GM23248 (cell line): ENCODE data around the gene BICDL2. TPM values are rescaled to one million over a fixed set of nuclear protein-coding genes. Genes with fewer than 3 reads are reported as not detected.
"Not testable (repeated sequence)": the region's sequence is repeated elsewhere in the genome, so short reads cannot be mapped to it uniquely, and the experiment has no call there.

Experiments
- DNase-seq: peaks from one replicate; pipeline ENCODE4 v3.0.0-alpha.2; 2015
- H2AFZ ChIP-seq: fragments of 200-600 bp; sonication (generic); 2 replicates; pipeline ENCODE4 v1.6.1; 2016; ENCODE audit warnings: antibody characterized with exemption
- H3F3A ChIP-seq: fragments of 200-600 bp; sonication (generic); 2 replicates; pipeline ENCODE4 v1.6.1; 2016; ENCODE audit warnings: mild to moderate bottlenecking, antibody characterized with exemption, mixed run types; ENCODE audit not compliant: insufficient read depth
- H3K27ac ChIP-seq: fragments of 200-600 bp; sonication (generic); 2 replicates; pipeline ENCODE4 v1.5.1; 2016; ENCODE audit warnings: mild to moderate bottlenecking
- H3K27me3 ChIP-seq: fragments of 200-600 bp; sonication (generic); replicated peaks from 2 replicates; pipeline ENCODE4 v1.6.1; 2016; ENCODE audit warnings: mild to moderate bottlenecking; ENCODE audit not compliant: insufficient read depth
- H3K36me3 ChIP-seq: fragments of 200-600 bp; sonication (generic); 2 replicates; pipeline ENCODE4 v1.6.1; 2016; ENCODE audit warnings: low read depth, mild to moderate bottlenecking
- H3K4me1 ChIP-seq: fragments of 200-600 bp; sonication (generic); 2 replicates; pipeline ENCODE4 v1.6.1; 2016; ENCODE audit warnings: mild to moderate bottlenecking; ENCODE audit not compliant: insufficient read depth
- H3K4me2 ChIP-seq: fragments of 200-600 bp; sonication (generic); one replicate; pipeline ENCODE4 v1.6.1; 2016; ENCODE audit warnings: mild to moderate bottlenecking; ENCODE audit not compliant: unreplicated experiment
- H3K4me3 ChIP-seq: fragments of 200-600 bp; sonication (generic); 2 replicates; pipeline ENCODE4 v1.5.1; 2016; ENCODE audit warnings: mild to moderate bottlenecking
- H3K79me2 ChIP-seq: fragments of 200-600 bp; sonication (generic); 2 replicates; pipeline ENCODE4 v1.6.1; 2016; ENCODE audit warnings: mild to moderate bottlenecking; ENCODE audit not compliant: insufficient read depth
- H3K9ac ChIP-seq: fragments of 200-600 bp; sonication (generic); 2 replicates; pipeline ENCODE4 v1.6.1; 2016; ENCODE audit warnings: mild to moderate bottlenecking
- H3K9me2 ChIP-seq: fragments of 200-600 bp; sonication (generic); 2 replicates; pipeline ENCODE4 v1.6.1; 2016; ENCODE audit warnings: mixed run types, mild to moderate bottlenecking, moderate library complexity; ENCODE audit not compliant: insufficient read depth
- H3K9me3 ChIP-seq: fragments of 200-600 bp; sonication (generic); one replicate; pipeline ENCODE4 v1.6.1; 2017; ENCODE audit warnings: low read depth
- H4K20me1 ChIP-seq: fragments of 200-600 bp; sonication (generic); 2 replicates; pipeline ENCODE4 v1.6.0; 2016; ENCODE audit not compliant: insufficient read depth
- EZH2 ChIP-seq: fragments of 200-600 bp; sonication (generic); IDR thresholded peaks from 2 replicates; pipeline ENCODE4 v1.6.1; 2018; ENCODE audit warnings: antibody characterized with exemption, mild to moderate bottlenecking; ENCODE audit not compliant: insufficient read depth, poor library complexity, severe bottlenecking
- EZH2phosphoT487 ChIP-seq: fragments of 200-600 bp; sonication (generic); IDR thresholded peaks from 2 replicates; pipeline ENCODE4 v1.6.1; 2018; ENCODE audit warnings: antibody characterized with exemption, moderate library complexity, mild to moderate bottlenecking, low read depth; ENCODE audit not compliant: insufficient read depth
- WGBS, 2 experiments: methylation state at CpG; one replicate each; pipeline ENCODE4 v1.1.6; 2015 to 2017; ENCODE audit warnings: low lambda C conversion rate in 2 of 2, low coverage in 1 of 2; ENCODE audit errors: missing lambda C conversion rate in 2 of 2; 5-methylcytosine and 5-hydroxymethylcytosine counted together
- in situ Hi-C: fragments of 300-500 bp; cut with MboI; formaldehyde crosslinking; loops from 2 replicates; pipeline ENCODE4 v1.15.0; 2020
- polyA plus RNA-seq: library from polyadenylated mRNA; unstranded; fragments of >200 nt; fragmentation: Nextera tagmentation; extraction: Ambion mirVana; gene quantifications from 2 replicates; pipeline ENCODE4 v1.2.1, GENCODE V29; 2016
- total RNA-seq: library from RNA; depleted of rRNA; stranded (reverse); fragments of >200 nt; shearing (Covaris generic); gene quantifications from 2 replicates; pipeline ENCODE4 v1.2.3, GENCODE V29; 2014

BICDL2 gene
- total and polyA plus RNA-seq, 2 experiments from 2014 or later: 0.11 to 0.63 TPM

- no peak overlapping the region for H3K27ac ChIP-seq
- 75 to 80% methylated on average over 17 of the region's 17 CpGs for WGBS, 2 experiments
- TF ChIP-seq EZH2 (no peak), EZH2phosphoT487 (no peak)
- no peaks in the 10 kb centered on the region for H3K36me3 ChIP-seq
- H3K9ac ChIP-seq: no peak overlapping the region
- H3K9me2 ChIP-seq: no peaks in the 10 kb centered on the region
- no peak overlapping the region for H2AFZ ChIP-seq
- no peaks in the 10 kb centered on the region for H3K79me2 ChIP-seq
- no peak overlapping the region for H3K4me2 ChIP-seq
- no peaks in the 10 kb centered on the region for H4K20me1 ChIP-seq
- peaks cover 32% of the 10 kb centered on the region for H3K27me3 ChIP-seq
- H3K9me3 ChIP-seq: no peaks in the 10 kb centered on the region
- in situ Hi-C loops: no loop called here
- H3F3A ChIP-seq: no peaks in the 10 kb centered on the region
- H3K4me3 ChIP-seq: no peak overlapping the region
- H3K4me1 ChIP-seq: no peaks in the 10 kb centered on the region
- no peak for DNase-seq
These were observed 43.3 kb upstream of the BICDL2 start for GRCh38 chr16:3080024-3080423.

DNA sequence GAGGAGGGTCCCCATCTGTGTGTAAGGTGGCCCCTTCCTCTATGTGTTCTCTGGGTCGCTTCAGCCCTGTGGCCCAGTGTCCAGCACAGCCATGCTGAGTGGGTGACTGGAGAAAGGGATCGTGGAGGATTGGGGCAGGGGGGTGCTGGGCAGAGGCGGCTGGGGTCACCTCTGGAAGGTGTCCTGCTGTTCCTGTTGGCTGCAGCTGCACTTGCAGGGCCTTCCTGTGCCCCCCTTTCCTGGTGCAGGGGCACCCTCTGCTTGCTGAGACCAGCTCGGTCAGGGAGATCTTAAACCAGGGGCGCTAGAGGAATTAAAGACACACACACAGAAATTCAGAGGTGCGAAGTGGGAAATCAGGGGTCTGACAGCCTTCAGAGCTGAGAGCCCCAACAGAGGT is 39.8 kb upstream of the BICDL2 start:
- no peak overlapping the region for H3K4me3 ChIP-seq
- DNase-seq: no peak
- no peak overlapping the region for H3K9ac ChIP-seq
- no peaks in the 10 kb centered on the region for H3F3A ChIP-seq
- WGBS, 2 experiments: 41 to 43% methylated on average over 6 of the region's 6 CpGs
- H3K4me2 ChIP-seq: no peak overlapping the region
- H3K27me3 ChIP-seq: peaks cover 32% of the 10 kb centered on the region
- no peaks in the 10 kb centered on the region for H3K36me3 ChIP-seq
- no peaks in the 10 kb centered on the region for H4K20me1 ChIP-seq
- H3K9me3 ChIP-seq: no peaks in the 10 kb centered on the region
- in situ Hi-C loops: no loop called here
- H3K79me2 ChIP-seq: no peaks in the 10 kb centered on the region
- no peaks in the 10 kb centered on the region for H3K4me1 ChIP-seq
- no peak for TF ChIP-seq EZH2phosphoT487
- no peaks in the 10 kb centered on the region for H3K9me2 ChIP-seq
- H3K27ac ChIP-seq: no peak overlapping the region
- H2AFZ ChIP-seq: no peak overlapping the region

DNA sequence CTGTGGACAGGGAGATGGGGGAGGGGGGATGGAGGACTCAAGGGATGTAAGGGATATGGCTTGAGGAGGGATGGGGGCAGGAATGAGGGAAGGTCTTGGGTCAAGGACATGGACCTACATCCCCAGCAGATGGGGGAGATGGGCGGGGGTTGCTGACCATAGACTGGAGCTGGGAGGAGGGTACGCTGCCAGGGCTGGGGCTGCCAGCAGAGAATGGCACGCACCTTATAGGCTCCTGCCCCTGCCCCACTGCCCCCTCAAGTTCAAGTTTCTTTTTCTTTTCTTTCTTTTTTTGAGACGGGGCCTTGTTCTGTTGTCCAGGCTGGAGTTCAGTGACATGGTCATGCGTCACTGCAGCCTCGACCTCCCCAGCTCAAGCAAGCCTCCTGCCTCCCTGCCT is 39.2 kb upstream of the BICDL2 start:
- H3K9ac ChIP-seq, H3K4me1 ChIP-seq, H3K79me2 ChIP-seq, H3K4me3 ChIP-seq, H3K36me3 ChIP-seq, DNase-seq, H4K20me1 ChIP-seq, H3K9me2 ChIP-seq, H3K4me2 ChIP-seq, H3K9me3 ChIP-seq, H3F3A ChIP-seq, in situ Hi-C loops, H2AFZ ChIP-seq, H3K27ac ChIP-seq: not testable (repeated sequence)
- peaks cover 37% of the 10 kb centered on the region for H3K27me3 ChIP-seq
- 71 to 73% methylated on average over 3 to 6 of the region's 6 CpGs for WGBS, 2 experiments

DNA sequence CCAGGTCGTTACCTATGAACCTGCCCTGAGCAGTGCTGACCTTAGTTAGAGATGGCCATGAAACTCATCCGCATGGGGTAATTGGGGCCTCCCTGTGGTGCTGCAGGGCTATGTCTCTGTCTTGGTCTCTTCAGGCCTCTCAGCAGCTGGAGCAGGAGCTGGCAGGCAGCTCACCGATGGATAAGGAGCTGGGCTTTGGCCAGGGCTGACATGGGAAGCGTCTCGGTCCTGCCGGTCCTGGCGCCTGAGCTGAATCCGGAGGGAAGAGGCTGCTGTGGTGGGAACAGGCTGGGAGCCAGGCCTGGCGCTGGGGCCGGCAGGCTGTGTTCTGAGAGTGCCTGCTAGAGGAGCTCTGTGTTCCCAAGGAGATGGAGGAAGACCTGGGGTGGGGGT is 38.8 kb upstream of the BICDL2 start:
- Histone ChIP-seq H3K4me1 (no peaks in the 10 kb centered on the region), H3K9me2 (no peaks in the 10 kb centered on the region), H3K27me3 (peaks cover 38% of the 10 kb centered on the region), H3K9me3 (no peaks in the 10 kb centered on the region), H3K36me3 (no peaks in the 10 kb centered on the region), H3K4me2 (no peak overlapping the region), H3K9ac (no peak overlapping the region), H3K4me3 (no peak overlapping the region), H4K20me1 (no peaks in the 10 kb centered on the region), H3F3A (no peaks in the 10 kb centered on the region), H2AFZ (no peak overlapping the region), H3K27ac (no peak overlapping the region), H3K79me2 (no peaks in the 10 kb centered on the region)
- in situ Hi-C loops: no loop called here
- DNase-seq: no peak
- 20 to 22% methylated on average over 10 of the region's 10 CpGs for WGBS, 2 experiments
- TF ChIP-seq EZH2 (no peak), EZH2phosphoT487 (no peak)

DNA sequence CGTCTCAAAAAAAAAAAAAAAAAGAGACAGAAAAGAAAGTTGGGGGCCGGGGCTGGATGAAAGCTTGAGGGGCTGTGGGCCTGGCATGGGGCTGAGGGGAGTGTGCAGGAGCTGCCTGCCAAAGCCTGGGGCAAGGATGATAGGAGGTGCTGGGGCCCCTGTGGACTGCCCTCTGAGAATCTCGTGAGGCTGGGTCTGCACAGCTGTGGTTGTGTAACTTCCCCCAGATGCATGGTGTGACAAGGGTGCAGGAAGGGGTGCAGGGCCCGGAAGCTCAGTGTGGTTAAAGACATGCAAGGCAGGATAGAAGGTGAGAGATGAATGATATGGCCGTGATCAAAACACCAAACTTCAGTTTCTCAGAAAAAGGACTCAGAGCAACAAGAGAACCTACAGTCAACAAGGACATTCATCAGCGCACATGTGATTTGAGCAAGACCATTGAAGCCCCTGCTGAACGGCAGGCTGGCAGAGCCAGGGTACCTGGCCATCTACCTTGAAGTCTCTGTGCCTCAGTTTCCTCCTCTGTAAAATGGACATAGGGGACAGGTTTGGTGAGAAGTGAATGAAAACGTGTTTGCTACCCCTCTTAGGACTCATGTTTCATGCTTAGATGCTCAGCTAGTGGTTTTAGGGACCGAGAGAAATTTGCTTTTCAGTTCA is 38.2 kb upstream of the BICDL2 start:
- Histone ChIP-seq H3F3A (no peaks in the 10 kb centered on the region), H2AFZ (no peak overlapping the region), H3K9me2 (no peaks in the 10 kb centered on the region), H3K4me2 (no peak overlapping the region), H3K4me3 (no peak overlapping the region), H3K9ac (no peak overlapping the region), H3K79me2 (no peaks in the 10 kb centered on the region), H3K27ac (no peak overlapping the region), H4K20me1 (no peaks in the 10 kb centered on the region), H3K4me1 (no peaks in the 10 kb centered on the region), H3K9me3 (no peaks in the 10 kb centered on the region), H3K36me3 (no peaks in the 10 kb centered on the region), H3K27me3 (peaks cover 38% of the 10 kb centered on the region)
- DNase-seq: no peak
- 34 to 47% methylated on average over 8 to 9 of the region's 9 CpGs for WGBS, 2 experiments
- TF ChIP-seq EZH2phosphoT487: no peak
- in situ Hi-C loops: no loop called here
